HG03378 (cell line): ENCODE data around the gene BFSP2.

Source experiments
- ATAC-seq: cut with Tn5 transposase; IDR thresholded peaks from one replicate; pipeline ENCODE4 v1.9.1; 2021; ENCODE audit warnings: mild to moderate bottlenecking, moderate library complexity; ENCODE audit not compliant: unreplicated experiment

The BFSP2 gene

GRCh38 chr3:133413161-133414020 is 13.5 kb downstream of the BFSP2 start:
- no peak for ATAC-seq

- ATAC-seq, result no peak
Observed at GRCh38 chr3:133414021-133414392, 14.2 kb downstream of the BFSP2 start.

GRCh38 chr3:133418361-133418760 is 18.5 kb downstream of the BFSP2 start:
- ATAC-seq, result no peak

- ATAC-seq, result no peak
Observed at GRCh38 chr3:133419151-133419909, 19.5 kb downstream of the BFSP2 start.

GRCh38 chr3:133424937-133425869 is 25.3 kb downstream of the BFSP2 start:
- ATAC-seq, result peak; percentile 63

GRCh38 chr3:133425898-133426297 is 26.0 kb downstream of the BFSP2 start:
- ATAC-seq, result no peak

GRCh38 chr3:133426721-133427120 is 26.9 kb downstream of the BFSP2 start:
- no peak for ATAC-seq

GRCh38 chr3:133428552-133428951 is 28.7 kb downstream of the BFSP2 start:
- ATAC-seq, result no peak

- no peak for ATAC-seq
Observed at GRCh38 chr3:133429063-133429462, 29.2 kb downstream of the BFSP2 start.

- ATAC-seq, result no peak
Observed at GRCh38 chr3:133439563-133439962, 39.7 kb downstream of the BFSP2 start.

- ATAC-seq, result no peak
Observed at GRCh38 chr3:133440652-133441051, 40.8 kb downstream of the BFSP2 start.

- ATAC-seq, result peak; percentile 67
Observed at GRCh38 chr3:133441867-133442270, 42.0 kb downstream of the BFSP2 start.

- ATAC-seq, result no peak
Observed at GRCh38 chr3:133442518-133442917, 42.7 kb downstream of the BFSP2 start.

- no peak for ATAC-seq
Observed at GRCh38 chr3:133443649-133444422, 44.0 kb downstream of the BFSP2 start.

GRCh38 chr3:133444423-133444774 is 44.5 kb downstream of the BFSP2 start:
- no peak for ATAC-seq

- ATAC-seq, result no peak
Observed at GRCh38 chr3:133445108-133445507, 45.3 kb downstream of the BFSP2 start.

- peak; percentile 34 for ATAC-seq
Observed at GRCh38 chr3:133447750-133448477, 48.1 kb downstream of the BFSP2 start.

- peak; percentile 85 for ATAC-seq
Observed at GRCh38 chr3:133448478-133449122, 48.7 kb downstream of the BFSP2 start.

- ATAC-seq, result no peak
Observed at GRCh38 chr3:133451309-133451708, 51.5 kb downstream of the BFSP2 start.
